OCI-M2 (cell line): ENCODE results near the gene TMUB1.

Experiments used
- DNase-seq: peaks from one replicate; lab custom pipeline; 2025; ENCODE audit not compliant: unreplicated experiment; lab: John Stamatoyannopoulos, UW

TMUB1 gene

GRCh38 chr7:151086802-151087244 is 3.5 kb upstream of the TMUB1 start:
- no peak for DNase-seq

- peak; percentile 82 for DNase-seq
Measured at GRCh38 chr7:151085691-151086620, 2.7 kb upstream of the TMUB1 start, which contains the start of gene AGAP3. Gene AGAP3 (plus strand): TSS chr7:151086475. CDS start chr7:151086742, 267 bp downstream.

- DNase-seq, result no peak
Measured at GRCh38 chr7:151085329-151085690, 2.0 kb upstream of the TMUB1 start.

GRCh38 chr7:151083824-151084160 is 499 bp upstream of the TMUB1 start:
- no peak for DNase-seq

- no peak for DNase-seq
Measured at GRCh38 chr7:151082141-151083070, 887 bp downstream of the TMUB1 start.

- DNase-seq, result no peak
Measured at GRCh38 chr7:151081170-151082101, 1.9 kb downstream of the TMUB1 start.

- peak; percentile 62 for DNase-seq
Measured at GRCh38 chr7:151080522-151081169, 2.6 kb downstream of the TMUB1 start, which contains the start of gene FASTK. Gene FASTK (minus strand): TSS chr7:151080809. CDS start chr7:151080766, 43 bp downstream.

GRCh38 chr7:151080067-151080521 is 3.2 kb downstream of the TMUB1 start:
- DNase-seq, result no peak

- no peak for DNase-seq
Measured at GRCh38 chr7:151079199-151079910, 3.9 kb downstream of the TMUB1 start.

- DNase-seq, result no peak
Measured at GRCh38 chr7:151078233-151079040, 4.9 kb downstream of the TMUB1 start.

GRCh38 chr7:151077705-151078232 is 5.5 kb downstream of the TMUB1 start:
- DNase-seq, result no peak

- no peak for DNase-seq
Measured at GRCh38 chr7:151076863-151077704, 6.2 kb downstream of the TMUB1 start.

- DNase-seq, result no peak
Measured at GRCh38 chr7:151075978-151076426, 7.3 kb downstream of the TMUB1 start.

GRCh38 chr7:151075662-151075971 is 7.7 kb downstream of the TMUB1 start:
- DNase-seq, result no peak

- DNase-seq, result no peak
Measured at GRCh38 chr7:151074817-151075661, 8.3 kb downstream of the TMUB1 start.

GRCh38 chr7:151073990-151074389 is 9.3 kb downstream of the TMUB1 start:
- DNase-seq, result no peak
